ENCODE data around the gene DDAH1.

The DDAH1 gene

GRCh38 chr1:85386068-85386722 lies 78.8 kb downstream of the DDAH1 start:
- no peak for DNase-seq

GRCh38 chr1:85379203-85380136 lies 85.5 kb downstream of the DDAH1 start:
- DNase-seq, result no peak

- no peak for DNase-seq
Observed at GRCh38 chr1:85378534-85378933, 86.4 kb downstream of the DDAH1 start.

- DNase-seq, result no peak
Observed at GRCh38 chr1:85376356-85376755, 88.6 kb downstream of the DDAH1 start.

- DNase-seq, result no peak
Observed at GRCh38 chr1:85375493-85375892, 89.5 kb downstream of the DDAH1 start.

- DNase-seq, result no peak
Observed at GRCh38 chr1:85374160-85374559, 90.8 kb downstream of the DDAH1 start.

- DNase-seq, result no peak
Observed at GRCh38 chr1:85373378-85373708, 91.6 kb downstream of the DDAH1 start.

GRCh38 chr1:85372683-85373377 lies 92.1 kb downstream of the DDAH1 start:
- DNase-seq, result no peak

GRCh38 chr1:85371021-85371420 lies 93.9 kb downstream of the DDAH1 start:
- DNase-seq, result no peak

GRCh38 chr1:85368073-85368770 lies 96.7 kb downstream of the DDAH1 start:
- no peak for DNase-seq

GRCh38 chr1:85366391-85367170 lies 98.4 kb downstream of the DDAH1 start:
- no peak for DNase-seq

- no peak for DNase-seq
Observed at GRCh38 chr1:85365851-85366250, 99.1 kb downstream of the DDAH1 start.

- no peak for DNase-seq
Observed at GRCh38 chr1:85363521-85363920, 101.4 kb downstream of the DDAH1 start.

GRCh38 chr1:85363092-85363491 lies 101.9 kb downstream of the DDAH1 start:
- no peak for DNase-seq

GRCh38 chr1:85361606-85362296 lies 103.2 kb downstream of the DDAH1 start:
- DNase-seq, result no peak

- no peak for DNase-seq
Observed at GRCh38 chr1:85360730-85361493, 104.0 kb downstream of the DDAH1 start.

- DNase-seq, result no peak
Observed at GRCh38 chr1:85359874-85360721, 104.9 kb downstream of the DDAH1 start.

GRCh38 chr1:85358702-85359438 lies 106.1 kb downstream of the DDAH1 start:
- no peak for DNase-seq

GRCh38 chr1:85357817-85358216 lies 107.1 kb downstream of the DDAH1 start:
- DNase-seq, result no peak

Data from DMS79 treated with DMSO at 0.1 percent for 48 hours (cell line).